Measurements from ENCODE around the gene NDUFS6. TPM values are rescaled to one million over a fixed set of nuclear protein-coding genes. Genes with fewer than 3 reads are reported as not detected.

Gene NDUFS6
- total RNA-seq (2014; rRNA removed; shearing (Covaris generic)): 85.8 and 88.0 TPM in 2 replicates

DNA sequence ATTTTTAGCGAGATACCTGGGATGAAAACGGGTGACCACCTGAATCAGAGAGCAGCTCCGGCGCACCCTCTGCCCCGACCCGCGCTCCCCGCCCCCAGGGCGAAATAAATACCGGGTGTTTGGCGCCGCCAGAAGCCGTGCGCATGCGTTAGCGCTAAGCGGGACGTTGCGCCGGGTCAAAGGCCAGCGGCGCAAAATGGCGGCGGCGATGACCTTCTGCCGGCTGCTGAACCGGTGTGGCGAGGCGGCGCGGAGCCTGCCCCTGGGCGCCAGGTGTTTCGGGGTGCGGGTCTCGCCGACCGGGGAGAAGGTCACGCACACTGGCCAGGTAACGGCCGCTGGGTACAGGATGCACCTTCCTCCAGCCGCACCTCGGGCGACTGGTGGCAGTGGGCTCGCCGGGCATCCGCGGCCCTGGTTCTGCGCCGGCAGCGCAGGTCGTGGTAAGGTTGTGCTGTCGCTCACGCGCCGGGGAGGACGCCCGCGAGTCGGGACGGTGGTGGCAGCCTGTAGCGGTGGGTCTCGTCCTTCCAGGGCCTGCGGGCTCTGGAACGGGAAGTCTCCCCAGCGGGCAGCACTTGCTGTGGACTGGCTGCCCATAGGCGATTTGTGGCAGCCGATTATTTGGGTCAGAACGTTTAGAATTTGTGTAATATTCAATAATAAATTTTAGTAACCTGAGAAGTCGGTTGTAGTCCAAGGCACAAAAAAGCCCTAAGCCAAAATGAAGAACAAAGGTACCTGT, at the start of gene NDUFS6:
NDUFS6 (plus strand) TSS at position 186 of the 745 bp plus-strand sequence; CDS start at position 197, 11 bp downstream.
- peak; percentile 58 for DNase-seq (ENCODE audit: low spot score)

DNA sequence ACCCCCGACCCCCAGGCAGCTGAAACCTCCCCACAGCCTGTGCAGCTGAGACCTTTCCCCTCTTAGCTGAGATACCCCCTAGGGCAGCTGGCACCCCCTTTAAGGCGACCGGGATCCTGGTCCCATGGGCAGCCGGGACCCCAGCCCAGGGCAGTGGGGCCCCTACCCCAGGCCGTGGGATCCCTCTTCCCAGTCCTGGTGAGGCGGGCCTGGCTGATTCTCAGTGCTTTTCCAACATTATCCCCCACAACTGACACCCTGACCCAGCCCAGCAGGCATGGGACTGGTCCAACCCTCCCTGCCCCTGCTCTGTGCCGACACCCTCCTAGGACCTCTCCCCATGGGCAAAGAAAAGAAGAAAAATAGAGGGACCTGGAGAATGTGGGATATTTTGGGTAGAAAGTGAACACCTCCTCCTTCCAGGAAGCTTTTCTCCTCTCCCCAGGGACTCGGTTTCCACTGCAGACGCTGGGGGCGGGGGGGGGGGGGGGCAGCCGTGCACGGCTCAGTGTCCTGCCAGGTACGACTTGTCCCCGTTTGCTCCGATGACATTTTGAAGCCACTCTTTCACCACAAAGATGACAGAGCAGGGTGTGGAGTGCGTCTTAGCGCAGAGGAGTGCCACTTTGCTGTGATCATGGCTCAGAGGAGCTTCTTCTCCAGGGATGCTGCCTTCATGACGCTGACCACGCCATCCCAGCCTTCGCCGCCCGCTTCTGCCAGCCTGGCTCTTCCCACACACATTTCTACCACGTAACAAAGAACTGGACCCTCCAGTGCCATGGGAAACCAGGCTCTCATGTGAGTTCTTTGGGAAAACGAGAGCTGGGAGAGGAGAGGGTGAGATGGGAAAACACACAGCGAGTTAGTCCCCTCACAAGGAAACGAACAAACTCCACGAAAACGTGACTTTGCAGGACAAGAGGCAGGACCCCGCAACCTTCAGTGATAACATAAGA, 49.1 kb upstream of the NDUFS6 start:
- DNase-seq (ENCODE audit: low spot score): no peak

DNA sequence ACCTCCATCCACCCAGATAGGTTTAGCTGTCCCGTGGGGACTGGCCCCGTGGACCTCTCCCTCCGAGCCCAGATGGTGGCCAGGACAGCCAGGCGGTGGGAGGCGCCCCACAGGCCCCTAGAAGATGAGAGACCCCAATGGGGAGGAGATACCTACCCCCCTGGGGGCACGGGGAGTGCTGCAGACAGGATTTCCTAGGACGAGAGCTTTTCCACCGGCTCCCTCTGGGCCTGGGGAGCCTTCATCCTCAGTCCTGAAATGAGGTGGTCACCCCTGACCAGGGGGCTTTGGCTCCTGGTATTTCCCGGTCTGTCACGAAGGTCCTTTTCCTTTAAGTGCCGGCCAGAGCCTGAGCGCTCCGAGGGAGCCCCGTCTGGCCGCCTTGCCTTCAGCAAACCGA, 48.3 kb upstream of the NDUFS6 start:
- no peak for DNase-seq (ENCODE audit: low spot score)

DNA sequence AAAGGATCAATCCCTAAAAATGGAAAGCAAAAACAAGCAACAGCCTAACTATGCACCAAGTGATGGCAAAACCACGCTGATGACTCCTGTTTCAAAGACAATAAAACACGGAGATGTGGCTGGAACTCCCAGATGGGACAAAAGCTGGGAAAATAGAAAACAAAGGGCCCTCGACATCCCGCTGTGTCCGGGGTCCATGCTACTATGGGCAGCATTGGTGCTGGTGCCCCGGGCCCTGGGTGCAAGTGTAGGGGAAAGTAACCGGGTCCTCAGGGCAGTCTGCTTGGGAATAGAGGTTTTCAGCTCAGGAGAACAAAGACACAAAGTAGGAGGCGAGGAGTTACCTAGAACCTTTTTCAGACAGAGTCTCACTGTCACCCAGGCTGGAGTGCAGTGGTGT, 47.7 kb upstream of the NDUFS6 start:
- DNase-seq (ENCODE audit: low spot score): no peak

DNA sequence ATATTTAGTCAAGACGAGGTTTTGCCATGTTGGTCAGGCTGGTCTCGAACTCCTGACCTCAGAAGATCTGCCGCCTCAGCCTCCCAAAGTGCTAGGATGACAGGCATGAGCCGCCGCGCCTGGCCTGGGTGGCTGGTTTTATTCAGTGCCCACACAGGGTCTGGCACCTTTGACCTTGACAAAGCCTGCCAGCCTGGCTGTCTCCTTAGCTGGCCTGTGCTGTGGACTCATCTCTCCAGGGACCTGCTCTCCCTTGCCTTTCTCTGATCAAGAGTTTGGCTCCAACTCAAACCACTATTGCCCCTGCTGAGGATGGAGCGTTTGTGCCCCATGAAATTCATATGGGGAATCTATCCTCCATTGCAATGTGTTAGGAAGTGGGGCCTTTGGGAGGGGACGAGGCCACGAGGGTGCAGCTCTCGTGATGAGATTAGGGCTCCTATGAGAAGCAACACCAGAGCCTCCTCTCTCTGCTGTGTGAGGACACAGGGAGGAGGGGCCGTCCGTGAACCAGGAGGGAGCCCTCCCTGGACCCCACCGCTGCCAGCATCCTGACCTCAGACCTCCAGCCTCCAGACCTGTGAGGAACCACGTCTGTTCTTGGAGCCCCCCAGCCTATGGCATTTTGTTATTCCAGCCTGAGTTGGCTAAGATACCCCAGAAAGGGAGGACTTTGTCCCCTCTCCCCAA, 46.5 kb upstream of the NDUFS6 start:
- DNase-seq (ENCODE audit: low spot score): no peak

DNA sequence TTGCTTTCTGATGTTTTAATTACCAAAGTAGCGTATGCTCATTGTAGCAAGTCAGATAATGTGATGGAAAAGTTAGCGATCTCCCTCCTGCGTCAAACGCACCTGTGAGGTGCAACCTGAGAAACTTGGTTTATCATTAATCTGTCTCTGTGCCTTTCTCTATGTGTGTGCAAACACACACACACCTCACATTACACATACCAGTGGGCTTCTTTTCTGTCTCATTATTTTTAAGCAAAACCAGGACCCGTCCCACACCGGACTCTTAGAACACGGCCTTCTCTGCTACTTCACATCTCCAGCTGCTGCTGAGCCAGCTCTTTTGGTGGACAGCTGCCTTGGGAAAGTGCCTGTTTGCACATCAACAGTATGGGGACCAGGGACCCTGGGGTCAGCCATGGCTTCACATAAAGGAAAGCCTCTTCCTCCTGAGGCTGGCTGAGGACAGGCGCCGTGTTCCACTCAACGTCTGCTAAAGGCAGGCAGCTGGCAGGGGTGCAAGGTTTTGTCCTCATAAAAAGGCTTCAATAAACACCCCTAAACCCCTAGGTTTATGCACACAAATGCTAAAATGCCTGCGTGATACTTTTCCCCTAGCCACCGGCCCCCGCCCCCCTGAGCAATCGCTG, 45.8 kb upstream of the NDUFS6 start:
- no peak for DNase-seq (ENCODE audit: low spot score)

DNA sequence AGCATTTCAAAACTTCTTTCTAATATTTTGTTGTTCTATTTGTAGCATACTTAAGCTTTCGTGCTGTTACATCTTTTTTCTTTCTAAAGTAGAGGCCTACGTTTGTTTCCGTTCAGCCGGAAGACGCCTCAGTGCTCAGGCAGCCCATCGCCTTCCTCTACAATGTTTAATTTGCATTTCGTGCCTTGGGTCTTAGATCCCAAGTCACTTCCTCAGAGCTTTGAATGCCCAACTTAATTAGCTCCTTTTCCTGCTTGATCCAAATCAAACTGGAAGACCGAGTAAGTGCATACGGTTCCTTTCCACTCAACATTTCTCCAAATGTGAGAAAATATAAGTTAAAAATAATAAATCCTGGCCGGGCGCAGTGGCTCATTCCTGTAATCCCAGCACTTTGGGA, 44.7 kb upstream of the NDUFS6 start:
- no peak for DNase-seq (ENCODE audit: low spot score)

DNA sequence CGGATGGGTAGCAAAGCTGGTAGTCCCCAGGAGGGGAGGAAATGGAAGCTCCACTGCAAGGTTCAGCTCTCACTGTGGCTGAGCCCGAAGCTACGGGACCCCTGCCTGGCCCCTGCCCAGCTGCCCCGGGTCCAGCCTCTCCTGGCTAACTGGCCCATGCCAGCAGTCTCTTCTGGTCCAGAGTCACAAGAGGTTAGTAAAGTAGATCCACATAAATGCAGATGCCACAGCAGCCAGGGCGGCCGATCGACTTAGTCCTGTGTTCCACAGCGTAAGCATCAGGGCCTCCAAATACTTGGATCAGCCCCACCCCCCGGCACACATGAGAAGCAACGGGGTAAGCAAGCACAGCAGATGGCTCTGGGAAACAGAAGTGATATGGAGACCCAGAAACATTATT, 43.7 kb upstream of the NDUFS6 start:
- DNase-seq (ENCODE audit: low spot score): no peak

DNA sequence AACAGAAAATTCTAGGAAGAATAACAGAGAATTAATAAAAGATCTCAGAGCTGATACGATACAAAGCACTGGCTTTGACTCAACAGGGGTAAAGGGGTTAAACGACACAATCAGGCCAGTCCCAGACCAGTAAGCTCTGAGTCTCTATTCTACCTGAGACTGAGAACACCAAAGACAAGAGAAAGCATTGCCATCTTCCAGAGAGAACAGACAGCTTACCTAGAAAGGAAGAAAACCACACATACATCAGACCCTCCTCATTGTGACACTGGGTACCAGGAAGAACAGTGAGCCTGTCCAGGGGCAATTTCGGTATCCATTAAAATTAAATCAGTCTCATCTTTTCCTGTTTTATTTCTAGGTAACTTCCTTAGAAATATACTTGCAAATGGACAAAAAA, 42.6 kb upstream of the NDUFS6 start:
- no peak for DNase-seq (ENCODE audit: low spot score)

DNA sequence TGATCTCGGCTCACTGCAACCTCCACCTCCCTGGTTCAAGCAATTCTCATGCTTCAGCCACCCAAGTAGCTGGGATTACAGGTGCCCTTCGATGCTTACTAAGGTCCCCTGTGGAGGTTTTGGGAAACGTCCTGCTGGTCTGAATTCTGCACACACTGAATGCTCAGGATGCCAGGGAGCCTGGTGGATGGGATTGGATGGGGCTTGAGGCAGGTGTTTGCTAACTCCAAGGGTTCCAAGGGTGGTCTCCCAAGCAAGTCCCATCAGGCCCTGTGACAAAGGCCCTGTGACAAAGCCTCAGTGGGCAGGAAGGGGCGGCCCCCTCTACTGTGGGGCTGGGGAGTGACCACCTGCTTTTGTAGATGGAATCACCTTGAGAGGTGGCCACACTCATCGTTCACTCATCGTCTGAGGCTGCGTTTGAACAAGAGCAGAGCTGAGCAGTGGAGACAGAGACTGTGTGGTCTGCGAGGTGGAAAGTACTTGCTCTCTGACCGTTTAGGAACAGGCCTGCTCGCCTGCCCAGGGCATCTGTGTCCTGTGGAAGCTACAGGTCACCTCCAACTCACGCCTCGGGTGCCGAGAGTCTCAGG, 41.7 kb upstream of the NDUFS6 start:
- no peak for DNase-seq (ENCODE audit: low spot score)

DNA sequence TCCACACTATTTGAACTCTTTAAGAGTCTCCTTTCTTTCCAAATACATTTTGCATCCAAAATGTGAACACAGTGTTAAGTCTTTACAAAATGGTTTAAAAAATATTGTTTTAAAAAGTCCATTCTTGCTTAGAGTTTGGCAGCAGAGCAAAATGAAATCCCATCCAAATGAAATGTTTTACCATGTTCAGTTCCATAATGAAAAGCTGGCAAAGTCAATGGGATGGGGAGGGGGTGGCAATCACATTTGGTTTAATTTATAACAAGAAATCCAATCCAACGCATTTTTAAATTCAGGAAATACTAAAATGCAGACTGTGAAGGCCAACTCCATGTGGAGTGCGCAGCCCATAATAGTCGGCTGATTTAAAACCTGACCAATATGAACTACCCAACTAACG, 41.0 kb upstream of the NDUFS6 start:
- no peak for DNase-seq (ENCODE audit: low spot score)

DNA sequence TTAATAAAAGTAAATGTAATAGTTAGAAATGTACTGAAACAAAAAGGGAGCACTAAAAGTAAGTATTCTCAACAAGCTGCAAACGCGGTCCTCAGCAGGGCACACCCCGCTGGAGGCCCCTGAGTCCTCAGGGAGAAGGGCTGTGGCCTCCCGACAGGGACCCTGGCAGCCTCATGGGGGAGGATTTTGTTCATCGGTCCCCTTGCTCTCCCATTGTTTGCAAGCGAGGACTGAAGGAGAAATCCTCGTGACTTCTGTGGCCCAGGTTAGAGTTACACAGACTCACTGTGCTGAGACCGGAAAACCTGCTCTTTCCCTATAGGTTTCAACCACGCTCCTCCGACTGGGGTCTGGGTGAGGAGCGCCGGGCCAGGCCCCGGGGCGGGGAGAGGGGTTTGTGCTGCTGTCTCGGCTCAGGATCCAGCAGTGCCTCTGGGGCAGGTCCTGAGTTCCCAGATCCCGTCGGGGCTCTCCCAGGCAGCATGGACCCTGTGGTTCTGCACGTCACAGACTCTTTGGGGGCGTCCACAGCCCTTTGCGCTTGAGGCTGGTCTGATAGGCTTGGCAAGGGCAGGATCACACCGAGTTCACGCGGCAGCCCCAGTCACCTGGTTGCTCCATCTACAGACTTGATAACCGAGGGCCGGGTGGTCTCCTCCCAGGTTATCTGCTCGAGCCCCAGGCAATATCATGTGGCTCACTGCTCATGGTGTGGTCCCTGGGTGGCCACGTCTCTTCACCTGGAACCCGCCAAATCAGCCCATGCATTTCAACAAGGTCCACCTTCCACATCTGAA, 40.4 kb upstream of the NDUFS6 start:
- no peak for DNase-seq (ENCODE audit: low spot score)

DNA sequence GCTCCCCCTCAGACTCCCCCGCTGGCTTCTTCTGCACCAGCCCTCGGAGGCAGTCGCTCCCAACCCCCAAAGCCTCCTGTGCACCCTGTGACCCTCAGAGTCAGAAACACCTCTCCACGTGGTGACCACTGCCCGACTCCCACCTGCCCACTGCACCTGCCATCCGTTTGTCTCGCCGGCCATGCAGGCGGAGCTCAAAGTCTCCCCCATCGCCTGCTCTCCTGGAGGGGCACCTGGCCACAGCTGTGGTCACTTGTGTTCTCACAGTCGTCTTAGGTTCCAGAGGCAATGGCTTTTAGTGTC, 39.8 kb upstream of the NDUFS6 start:
- no peak for DNase-seq (ENCODE audit: low spot score)

DNA sequence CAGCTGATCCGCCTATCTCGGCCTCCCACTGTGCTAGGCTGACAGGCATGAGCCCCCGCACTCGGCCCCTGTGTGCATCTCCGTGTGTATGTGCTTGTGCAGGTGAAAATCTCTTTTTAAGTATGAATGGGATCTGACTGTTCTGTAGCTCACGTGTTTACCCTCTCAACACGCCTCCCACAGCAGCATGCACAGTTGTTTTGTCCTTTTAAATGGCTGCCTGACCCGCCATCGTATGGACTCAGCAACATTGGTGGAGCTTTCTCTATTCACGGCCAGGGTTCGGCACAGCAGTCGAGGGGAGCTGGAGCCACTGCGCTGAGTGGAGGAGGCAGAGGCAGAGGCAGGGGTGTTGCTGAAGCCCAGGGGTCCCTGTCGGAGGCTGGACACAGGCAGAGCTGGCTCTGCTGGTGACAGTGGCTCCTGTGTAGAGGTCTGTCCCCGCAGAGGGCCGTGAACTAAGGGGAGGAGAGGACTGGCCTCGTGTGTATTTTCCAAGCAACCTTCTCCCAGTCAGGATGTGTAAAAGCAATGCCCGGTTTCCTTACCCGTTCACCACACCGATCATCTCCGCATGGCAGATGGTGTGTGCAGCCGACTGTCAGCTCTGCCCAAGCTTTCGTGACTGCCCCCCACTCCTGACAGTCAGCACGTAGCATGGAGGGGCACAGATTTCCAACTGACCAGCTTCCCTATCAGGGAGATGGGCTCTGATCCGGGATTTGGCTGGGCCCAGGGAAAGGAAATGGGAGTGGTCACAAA, 38.9 kb upstream of the NDUFS6 start:
- no peak for DNase-seq (ENCODE audit: low spot score)

DNA sequence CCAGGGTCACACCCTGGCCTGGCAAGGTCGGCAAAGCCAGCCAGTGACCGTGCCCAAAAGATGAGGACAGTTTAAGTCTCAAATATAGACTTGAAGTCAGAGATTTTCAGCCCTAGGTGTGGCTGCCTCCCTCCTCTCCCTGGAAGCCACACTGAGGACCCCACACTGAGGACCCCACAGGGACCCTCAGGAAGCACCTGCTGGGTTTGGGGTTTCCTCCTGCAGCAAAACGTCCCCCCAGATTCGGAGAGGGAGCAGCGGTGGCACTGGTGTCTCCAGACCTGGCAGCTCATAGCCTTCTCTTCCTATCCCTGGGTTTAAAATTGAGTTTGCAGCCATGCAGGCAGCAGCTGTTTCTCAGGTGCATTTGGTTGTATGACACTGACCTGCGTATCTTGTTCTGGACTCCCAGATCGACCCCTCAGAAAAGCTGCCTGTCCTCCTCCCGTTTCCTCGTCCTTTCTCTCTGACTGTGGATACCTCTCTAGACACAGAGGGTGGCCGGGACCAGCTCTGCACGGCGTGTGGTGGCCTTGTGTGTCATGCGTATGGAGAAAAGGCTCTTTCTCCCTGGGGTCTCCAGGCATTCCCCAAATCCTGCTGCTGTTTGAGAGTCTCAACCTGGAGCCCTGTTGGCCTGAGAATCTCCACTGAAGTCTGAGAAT, 38.2 kb upstream of the NDUFS6 start:
- DNase-seq (ENCODE audit: low spot score): no peak

DNA sequence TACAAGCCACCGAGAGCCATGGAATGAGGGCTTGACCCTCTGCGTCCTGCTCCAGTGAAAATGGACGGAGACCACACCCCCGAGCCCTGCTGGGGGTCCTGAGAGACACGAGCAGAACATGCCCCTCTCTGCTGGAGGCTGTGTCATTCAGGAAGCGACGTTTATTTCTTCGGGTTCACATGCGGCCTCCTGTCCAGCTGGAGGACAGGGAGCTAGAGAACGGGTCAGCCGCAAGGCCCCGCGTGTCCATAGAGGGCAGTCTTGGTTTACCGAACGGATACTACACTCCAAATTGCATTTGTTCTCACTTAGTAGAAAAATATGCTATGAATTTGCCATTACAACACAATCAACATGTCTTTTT, 37.7 kb upstream of the NDUFS6 start:
- DNase-seq (ENCODE audit: low spot score): peak; percentile 61

DNA sequence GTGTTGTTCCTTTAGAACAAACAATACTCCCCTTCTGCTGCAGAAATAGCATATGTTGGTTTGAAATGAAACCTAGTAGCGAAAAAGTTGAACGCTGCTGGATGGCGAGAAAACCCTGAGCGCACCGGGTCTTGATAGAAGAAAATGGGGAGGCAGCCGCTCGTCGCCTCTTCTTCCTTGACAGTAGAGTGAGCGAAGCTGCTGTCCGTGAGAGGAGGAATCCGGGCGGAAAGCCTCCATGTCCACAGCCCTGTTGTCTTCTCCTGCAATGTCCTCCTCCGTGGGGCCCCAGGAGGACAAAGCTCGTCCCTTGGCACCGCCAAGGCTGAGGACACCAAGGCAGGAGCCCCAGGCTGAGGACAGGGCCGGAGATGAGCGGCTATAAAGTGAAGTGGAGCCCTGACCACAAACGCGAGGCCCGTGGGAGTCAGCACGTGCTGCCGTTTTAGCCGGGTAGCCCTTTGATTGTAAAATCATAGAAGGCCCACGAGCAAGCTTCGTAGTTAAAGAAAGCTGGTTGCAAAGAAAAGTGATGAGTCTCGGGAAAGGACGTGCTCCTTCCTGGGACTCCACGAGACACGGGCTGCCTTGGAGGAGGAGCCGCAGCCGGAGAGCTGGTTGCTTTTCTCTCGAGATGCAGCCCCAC, 37.1 kb upstream of the NDUFS6 start:
- DNase-seq (ENCODE audit: low spot score): no peak

DNA sequence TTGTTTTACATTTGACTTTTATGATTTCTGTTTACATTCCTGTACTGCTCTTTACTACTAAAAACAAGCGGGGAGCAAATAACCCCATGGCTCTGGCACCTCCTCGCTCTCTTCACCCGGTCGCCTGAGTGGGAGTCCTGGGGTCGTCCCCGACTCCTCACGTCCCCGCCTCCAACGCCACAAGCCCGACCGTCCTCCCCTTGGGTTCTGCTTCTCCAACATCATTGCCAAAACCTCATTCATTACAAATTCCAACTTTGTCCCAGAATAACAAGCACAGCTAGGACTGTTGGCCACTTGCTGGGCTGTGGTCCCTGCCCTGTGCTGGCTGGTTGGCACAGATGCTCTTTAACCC, 36.6 kb upstream of the NDUFS6 start:
- DNase-seq (ENCODE audit: low spot score): no peak
